ENCODE results near the gene DLG1. TPM values are rescaled to one million over a fixed set of nuclear protein-coding genes. Genes with fewer than 3 reads are reported as not detected.

DLG1 gene
- total and polyA plus RNA-seq, 9 of the 15 experiments (the other 6 are each of a cell fraction or from before 2014, with no cell fraction given) = 9.4 to 63.5 (median 43.6) TPM

- POLR2A ChIA-PET = interaction anchor here (1.2 to 1.3 kb wide), 2 partner anchors 8 to 12 kb away, joined by 3 to 4 read pairs; no protein-coding TSS in a partner anchor
- no peak overlapping the region for H3K4me3 ChIP-seq
- BruUV-seq (replicated peaks) = no TSS peak
- no peak overlapping the region for H3K9ac ChIP-seq (ENCODE audit: insufficient read depth in 1 of 2, low read depth in 2 of 2, low read length in 2 of 2)
- H3K4me1 ChIP-seq (replicated peaks in 1 of 2; ENCODE audit: control insufficient read depth in 2 of 2, insufficient read depth in 2 of 2, low read length in 2 of 2) = peaks cover 9 to 19% of the 10 kb centered on the region in 2 experiments
- in situ Hi-C loops (cut with MboI) (no loop called here), intact Hi-C loops (cut with micrococcal nuclease) (no loop called here)
- H3K4me2 ChIP-seq (ENCODE audit: insufficient read depth, low read length) = no peak overlapping the region
- 71% methylated on average over 4 of the region's 4 CpGs for WGBS (ENCODE audit: insufficient coverage, low coverage, missing lambda C conversion rate)
- no peaks in the 10 kb centered on the region for H3K27me3 ChIP-seq (ENCODE audit: control insufficient read depth in 2 of 2, insufficient read depth in 2 of 2, low read length in 2 of 2)
- H3K79me2 ChIP-seq (ENCODE audit: control insufficient read depth, insufficient read depth, low read length) = peaks cover 96% of the 10 kb centered on the region
- H3K27ac ChIP-seq (ENCODE audit: extremely low read depth, low read depth, low read length) = no peak overlapping the region
- H2AFZ ChIP-seq (ENCODE audit: low read depth, low read length) = no peak overlapping the region
- CTCF ChIA-PET (ENCODE audit: low intra/inter-chr PET ratio) = no interaction called here
- H3K9me1 ChIP-seq (ENCODE audit: control insufficient read depth, insufficient read depth, low read length) = no peaks in the 10 kb centered on the region
- no peak for DNase-seq (ENCODE audit: extremely low read depth in 1 of 4, low spot score in 3 of 4)
- FAIRE-seq = no peak
- H3K36me3 ChIP-seq (ENCODE audit: control insufficient read depth, insufficient read depth, low read length) = no peaks in the 10 kb centered on the region
- ATAC-seq = no peak
- no peaks in the 10 kb centered on the region for H3K9me3 ChIP-seq (replicated peaks; ENCODE audit: control insufficient read depth, insufficient read depth, low read depth, low read length)
- 0 out of 2 replicates have a peak, but pooled peaks cover 5% of the 10 kb centered on the region for H4K20me1 ChIP-seq (replicated peaks; ENCODE audit: control insufficient read depth, insufficient read depth, low read length)
- TF ChIP-seq DEAF1 (CRISPR knock-in tag; IDR thresholded peaks at IDR 0.05) (no peak), BRF1 (IDR thresholded peaks at IDR 0.05; ENCODE audit: borderline replicate concordance, extremely low read depth, insufficient read length) (no peak), ZFX (CRISPR knock-in tag; IDR thresholded peaks at IDR 0.05) (no peak), ZNF780A (CRISPR knock-in tag; IDR thresholded peaks at IDR 0.05) (no peak), SNIP1 (IDR thresholded peaks at IDR 0.05; ENCODE audit: low read depth) (no peak), ZFP36 (IDR thresholded peaks at IDR 0.05; ENCODE audit: low read depth, low read length, partially characterized antibody) (no peak), SNAPC5 (CRISPR knock-in tag; IDR thresholded peaks at IDR 0.05) (no peak), NR3C1 (CRISPR knock-in tag; IDR thresholded peaks at IDR 0.05) (no peak), RFX1 (IDR thresholded peaks at IDR 0.05) (no peak), YY1 (IDR thresholded peaks at IDR 0.05; ENCODE audit: borderline replicate concordance in 1 of 3, control insufficient read depth in 1 of 3, extremely low read depth in 1 of 3, insufficient read depth in 3 of 3, insufficient read length in 1 of 3, insufficient replicate concordance in 2 of 3, low read depth in 1 of 3, low read length in 2 of 3) (no peak), XRCC3 (IDR thresholded peaks at IDR 0.05) (no peak), E2F5 (CRISPR knock-in tag; IDR thresholded peaks at IDR 0.05) (no peak), MCM2 (IDR thresholded peaks at IDR 0.05; ENCODE audit: low read depth) (no peak), NUFIP1 (IDR thresholded peaks at IDR 0.05; ENCODE audit: partially characterized antibody) (no peak), SMC3 (conservative IDR thresholded peaks at IDR 0.05; ENCODE audit: insufficient read depth, low read depth, low read length) (no peak), POLR3A (IDR thresholded peaks at IDR 0.05; ENCODE audit: borderline replicate concordance, extremely low read depth, insufficient read depth, insufficient read length) (no peak)
- TF ChIP-seq, protein P1, sequence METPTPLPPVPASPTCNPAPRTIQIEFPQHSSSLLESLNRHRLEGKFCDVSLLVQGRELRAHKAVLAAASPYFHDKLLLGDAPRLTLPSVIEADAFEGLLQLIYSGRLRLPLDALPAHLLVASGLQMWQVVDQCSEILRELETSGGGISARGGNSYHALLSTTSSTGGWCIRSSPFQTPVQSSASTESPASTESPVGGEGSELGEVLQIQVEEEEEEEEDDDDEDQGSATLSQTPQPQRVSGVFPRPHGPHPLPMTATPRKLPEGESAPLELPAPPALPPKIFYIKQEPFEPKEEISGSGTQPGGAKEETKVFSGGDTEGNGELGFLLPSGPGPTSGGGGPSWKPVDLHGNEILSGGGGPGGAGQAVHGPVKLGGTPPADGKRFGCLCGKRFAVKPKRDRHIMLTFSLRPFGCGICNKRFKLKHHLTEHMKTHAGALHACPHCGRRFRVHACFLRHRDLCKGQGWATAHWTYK (CRISPR knock-in tag; IDR thresholded peaks at IDR 0.05) = no peak
- TF ChIP-seq, protein P2, sequence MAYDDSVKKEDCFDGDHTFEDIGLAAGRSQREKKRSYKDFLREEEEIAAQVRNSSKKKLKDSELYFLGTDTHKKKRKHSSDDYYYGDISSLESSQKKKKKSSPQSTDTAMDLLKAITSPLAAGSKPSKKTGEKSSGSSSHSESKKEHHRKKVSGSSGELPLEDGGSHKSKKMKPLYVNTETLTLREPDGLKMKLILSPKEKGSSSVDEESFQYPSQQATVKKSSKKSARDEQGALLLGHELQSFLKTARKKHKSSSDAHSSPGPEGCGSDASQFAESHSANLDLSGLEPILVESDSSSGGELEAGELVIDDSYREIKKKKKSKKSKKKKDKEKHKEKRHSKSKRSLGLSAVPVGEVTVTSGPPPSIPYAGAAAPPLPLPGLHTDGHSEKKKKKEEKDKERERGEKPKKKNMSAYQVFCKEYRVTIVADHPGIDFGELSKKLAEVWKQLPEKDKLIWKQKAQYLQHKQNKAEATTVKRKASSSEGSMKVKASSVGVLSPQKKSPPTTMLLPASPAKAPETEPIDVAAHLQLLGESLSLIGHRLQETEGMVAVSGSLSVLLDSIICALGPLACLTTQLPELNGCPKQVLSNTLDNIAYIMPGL (CRISPR knock-in tag; IDR thresholded peaks at IDR 0.05) = no peak
These were observed 81.5 kb downstream of the DLG1 start for GRCh38 chr3:197216914-197217313.
